ENCODE measurements around the gene EGFLAM. TPM values are rescaled to one million over a fixed set of nuclear protein-coding genes. Genes with fewer than 3 reads are reported as not detected.

Gene EGFLAM
- total and polyA plus RNA-seq, 11 donors, result 4.7 to 19.4 (median 8.0) TPM

DNA sequence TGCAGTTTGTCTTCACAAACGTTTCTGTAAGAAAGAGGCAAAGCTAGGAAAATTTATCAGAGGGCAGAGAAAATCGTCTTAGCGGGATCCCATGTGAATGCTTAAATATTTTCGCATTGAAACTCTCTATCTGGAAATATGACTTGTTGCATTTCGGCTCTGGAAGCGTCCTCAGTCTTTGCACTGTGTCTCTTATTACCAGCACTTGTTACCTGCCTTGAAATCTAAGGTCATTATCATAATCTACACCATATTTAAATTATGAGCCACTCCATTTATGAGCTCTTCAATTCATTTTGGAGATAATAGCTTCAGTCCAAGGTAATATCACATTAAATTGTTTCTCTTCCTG is 1.4 kb downstream of the EGFLAM start:
- no peak for ATAC-seq
- Histone ChIP-seq H3K9me3 (no peaks in the 10 kb centered on the region), H3K36me3 (no peaks in the 10 kb centered on the region), H3K4me1 (peaks cover 0 to 26% (median 10%) of the 10 kb centered on the region in 12 donors), H3K4me3 (peak overlapping the region in 10 of 12 donors; percentile 50 to 81 (median 60)), H3K27ac (peak overlapping the region in 7 of 12 donors; percentile 32 to 82 (median 71)), H3K27me3 (peaks cover 3 to 79% (median 26%) of the 10 kb centered on the region in 9 donors)
- intact Hi-C loops (cut with DNase I), result loop anchor here in 3 of 10 donors (5.0 to 10.0 kb wide), 3 partner anchors 113 to 118 kb away; no protein-coding TSS in a partner anchor
- DNase-seq, result no peak
- 57 to 65% (median 61%) methylated on average over 6 of the region's 6 CpGs for WGBS, 4 donors
- TF ChIP-seq POLR2A (IDR thresholded peaks at IDR 0.05) (no peak), CTCF (IDR thresholded peaks at IDR 0.05) (no peak)

DNA sequence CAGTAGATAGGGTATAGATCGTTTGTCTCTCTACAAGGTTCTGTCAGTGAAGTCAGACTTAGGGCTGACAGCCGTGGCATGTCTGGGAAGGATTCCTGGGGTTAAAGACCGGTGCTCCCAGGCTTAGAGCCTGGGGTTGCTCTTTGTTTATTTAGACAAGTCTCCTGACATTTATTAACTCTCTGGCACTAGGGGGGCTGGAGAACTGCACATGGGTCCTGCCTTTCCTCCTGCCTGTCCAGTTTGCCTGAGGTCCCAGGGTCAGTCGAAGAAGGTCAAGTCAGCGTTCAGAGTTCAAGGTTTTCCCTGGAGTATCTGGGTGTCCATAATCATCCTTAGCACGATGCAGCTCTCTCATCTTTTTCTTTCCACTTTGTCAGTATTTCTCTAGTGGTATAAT is 5.6 kb downstream of the EGFLAM start:
- ATAC-seq, result peak in 2 of 4 donors; percentile 26 to 30

DNA sequence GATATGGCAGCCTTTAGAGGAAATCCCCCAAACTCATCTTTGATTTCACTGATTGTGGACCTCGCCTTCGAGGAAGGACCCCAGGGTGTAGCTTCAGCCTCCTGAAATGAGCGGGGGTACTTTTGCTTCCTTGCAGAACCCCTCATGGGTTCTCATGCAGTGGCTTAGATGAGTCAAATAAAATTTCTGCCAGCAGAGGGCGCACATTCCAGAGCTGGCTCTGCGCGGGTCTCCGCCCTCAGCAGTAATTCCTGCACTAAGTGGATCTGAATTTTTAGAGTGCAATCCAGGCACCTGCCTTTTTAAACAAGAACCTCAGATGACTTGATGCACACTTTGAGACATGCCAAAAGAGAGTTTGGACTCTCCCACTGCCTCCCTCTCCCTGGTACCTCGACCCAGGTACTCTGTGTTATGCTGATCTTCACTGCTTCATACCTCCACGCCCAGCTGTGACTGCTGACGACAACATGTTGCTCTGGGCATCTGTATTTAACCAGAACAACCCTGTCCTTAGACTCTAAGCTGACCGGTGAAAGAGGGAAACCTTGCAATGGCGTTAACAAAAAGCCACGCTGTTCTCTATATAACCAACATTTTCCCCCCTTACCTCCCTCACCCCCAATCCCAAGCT is 7.3 kb downstream of the EGFLAM start:
- intact Hi-C loops (cut with DNase I), result loop anchor here in 2 of 10 donors (5.0 to 10.0 kb wide), 3 partner anchors 42 to 109 kb away; no protein-coding TSS in a partner anchor
- Histone ChIP-seq H3K27me3 (peaks cover 0 to 56% (median 13%) of the 10 kb centered on the region in 9 donors), H3K4me1 (peaks cover 0 to 9% (median 0%) of the 10 kb centered on the region in 12 donors), H3K4me3 (no peak overlapping the region), H3K36me3 (no peaks in the 10 kb centered on the region), H3K9me3 (no peaks in the 10 kb centered on the region), H3K27ac (peak overlapping the region in 1 of 12 donors; percentile 53)
- DNase-seq (peak in 3 of 5 donors; percentile 48 to 59 (median 54)), ATAC-seq (peak; percentile 70 to 83 (median 76))
- no peak for TF ChIP-seq POLR2A (IDR thresholded peaks at IDR 0.05)
- TF ChIP-seq CTCF (IDR thresholded peaks at IDR 0.05), result peak; percentile 62 to 85 (median 73)
- WGBS, 4 donors, result 27 to 32% (median 29%) methylated on average over 13 of the region's 13 CpGs

More for the DNA sequence above, 5.6 kb downstream of the EGFLAM start:
- peak overlapping the region in 5 of 12 donors; percentile 35 to 53 (median 38) for H3K27ac ChIP-seq
- no peak overlapping the region for H3K4me3 ChIP-seq
- no peaks in the 10 kb centered on the region for H3K36me3 ChIP-seq
- 27 to 40% (median 35%) methylated on average over 6 of the region's 6 CpGs for WGBS, 4 donors
- DNase-seq, result no peak
- H3K27me3 ChIP-seq, result peaks cover 0 to 52% (median 17%) of the 10 kb centered on the region in 9 donors
- H3K9me3 ChIP-seq, result no peaks in the 10 kb centered on the region
- intact Hi-C loops (cut with DNase I), result loop anchor here in 3 of 10 donors (5.0 to 10.0 kb wide), 3 partner anchors 108 to 113 kb away; no protein-coding TSS in a partner anchor
- TF ChIP-seq CTCF (IDR thresholded peaks at IDR 0.05), result no peak
- H3K4me1 ChIP-seq, result peaks cover 0 to 9% (median under 1%) of the 10 kb centered on the region in 12 donors

- WGBS, 4 donors, result 47 to 68% (median 54%) methylated on average over 2 of the region's 2 CpGs
- DNase-seq (no peak), ATAC-seq (no peak)
- no peak for TF ChIP-seq CTCF (IDR thresholded peaks at IDR 0.05)
- no peak for TF ChIP-seq POLR2A (IDR thresholded peaks at IDR 0.05)
- Histone ChIP-seq H3K27me3 (peaks cover 0 to 41% (median 11%) of the 10 kb centered on the region in 9 donors), H3K27ac (no peak overlapping the region), H3K36me3 (no peaks in the 10 kb centered on the region), H3K4me3 (no peak overlapping the region), H3K9me3 (no peaks in the 10 kb centered on the region), H3K4me1 (peaks cover 0 to 9% (median 0%) of the 10 kb centered on the region in 12 donors)
- intact Hi-C loops (cut with DNase I), result loop anchor here in 2 of 10 donors (5.0 to 10.0 kb wide), 3 partner anchors 40 to 107 kb away; no protein-coding TSS in a partner anchor
Observed at GRCh38 chr5:38267372-38267771, 9.0 kb downstream of the EGFLAM start.

Data from heart left ventricle (tissue), 16 donors.